OCI-LY3 (cell line): Measurements from ENCODE around the gene FYB2.

Experiments used
- H2AFZ ChIP-seq: fragments of 200-600, 300-600 bp; shearing (Covaris generic); 2 replicates; pipeline ENCODE4 v1.6.0; 2014; ENCODE audit warnings: antibody characterized with exemption, low read depth, low read length
- H3K27ac ChIP-seq: fragments of 200-600, 300-600 bp; sonication (generic); 2 replicates; pipeline ENCODE4 v1.5.1; 2014; ENCODE audit warnings: mild to moderate bottlenecking, low read length, moderate library complexity, mixed read lengths
- H3K27me3 ChIP-seq: fragments of 200-600, 300-600 bp; sonication (generic); 2 replicates; pipeline ENCODE4 v1.6.1; 2014; ENCODE audit warnings: low read depth, low read length, mixed read lengths
- H3K36me3 ChIP-seq: fragments of 200-600, 300-600 bp; sonication (generic); replicated peaks from 2 replicates; pipeline ENCODE3; 2014; ENCODE audit warnings: low read depth, low read length, mixed read lengths
- H3K4me1 ChIP-seq: fragments of 300-600, 200-600 bp; sonication (generic); 2 replicates; pipeline ENCODE4 v1.6.1; 2014; ENCODE audit warnings: low read length, mixed read lengths
- H3K4me2 ChIP-seq: fragments of 200-600, 300-600 bp; sonication (generic); 2 replicates; pipeline ENCODE4 v1.6.1; 2014; ENCODE audit warnings: low read length, mixed read lengths
- H3K4me3 ChIP-seq: fragments of 300-600, 200-600 bp; sonication (generic); 2 replicates; pipeline ENCODE4 v1.5.1; 2014; ENCODE audit warnings: antibody characterized with exemption, mild to moderate bottlenecking, low read length, moderate library complexity
- H3K79me2 ChIP-seq: fragments of 300-600, 200-600 bp; shearing (Covaris generic); 2 replicates; pipeline ENCODE4 v1.6.1; 2014; ENCODE audit warnings: mild to moderate bottlenecking, low read length, mixed read lengths
- H3K9ac ChIP-seq: fragments of 300-600, 200-600 bp; shearing (Covaris generic); 2 replicates; pipeline ENCODE4 v1.6.0; 2014; ENCODE audit warnings: mild to moderate bottlenecking, low read length, moderate library complexity
- H3K9me3 ChIP-seq: fragments of 200-600, 300-600 bp; shearing (Covaris generic); 2 replicates; pipeline ENCODE4 v1.6.1; 2014; ENCODE audit warnings: low read length, mixed read lengths; ENCODE audit not compliant: insufficient read depth
- H4K20me1 ChIP-seq: fragments of 200-600, 300-600 bp; sonication (generic); 2 replicates; pipeline ENCODE4 v1.6.1; 2016; ENCODE audit warnings: low read length, mixed read lengths; ENCODE audit not compliant: insufficient read depth
- EZH2phosphoT487 ChIP-seq: fragments of 200-600 bp; shearing (Covaris generic); IDR thresholded peaks from 2 replicates; pipeline ENCODE4 v1.6.1; 2018; ENCODE audit warnings: antibody characterized with exemption, mixed run types, low read depth
- TF ChIP-seq, protein P1 (sequence below): fragments of 200-600, 300-600 bp; sonication (generic); IDR thresholded peaks from 2 replicates; pipeline ENCODE4 v1.5.1; 2014; ENCODE audit warnings: antibody characterized with exemption, low read length, low read depth

FYB2 gene

DNA sequence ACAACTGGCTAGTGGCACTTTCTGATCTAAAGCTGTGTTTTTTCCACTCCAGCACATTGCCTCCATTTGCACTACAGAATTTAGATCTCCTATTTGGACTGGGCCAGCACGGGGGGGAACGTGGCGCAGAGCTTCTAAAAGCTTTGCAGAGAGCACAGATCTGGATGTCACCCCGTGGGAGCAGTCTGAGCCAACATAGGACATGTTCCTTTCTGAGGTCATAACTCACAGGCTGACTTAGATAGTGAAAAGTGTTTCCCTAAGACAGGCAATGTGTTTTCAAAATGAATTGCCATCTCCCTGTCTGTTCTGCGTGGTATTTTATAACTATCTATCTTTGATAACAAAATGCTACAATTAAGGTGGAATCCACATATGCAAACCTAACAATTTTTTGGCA is 31.7 kb upstream of the FYB2 start:
- Histone ChIP-seq H3K27me3 (no peaks in the 10 kb centered on the region), H2AFZ (no peak overlapping the region), H3K9ac (no peak overlapping the region), H3K9me3 (no peaks in the 10 kb centered on the region), H3K79me2 (no peaks in the 10 kb centered on the region), H3K27ac (no peak overlapping the region), H3K4me3 (no peak overlapping the region), H3K4me2 (no peak overlapping the region), H3K36me3 (no peaks in the 10 kb centered on the region), H4K20me1 (no peaks in the 10 kb centered on the region), H3K4me1 (no peaks in the 10 kb centered on the region)
- TF ChIP-seq EZH2phosphoT487: no peak
- TF ChIP-seq, protein P1, sequence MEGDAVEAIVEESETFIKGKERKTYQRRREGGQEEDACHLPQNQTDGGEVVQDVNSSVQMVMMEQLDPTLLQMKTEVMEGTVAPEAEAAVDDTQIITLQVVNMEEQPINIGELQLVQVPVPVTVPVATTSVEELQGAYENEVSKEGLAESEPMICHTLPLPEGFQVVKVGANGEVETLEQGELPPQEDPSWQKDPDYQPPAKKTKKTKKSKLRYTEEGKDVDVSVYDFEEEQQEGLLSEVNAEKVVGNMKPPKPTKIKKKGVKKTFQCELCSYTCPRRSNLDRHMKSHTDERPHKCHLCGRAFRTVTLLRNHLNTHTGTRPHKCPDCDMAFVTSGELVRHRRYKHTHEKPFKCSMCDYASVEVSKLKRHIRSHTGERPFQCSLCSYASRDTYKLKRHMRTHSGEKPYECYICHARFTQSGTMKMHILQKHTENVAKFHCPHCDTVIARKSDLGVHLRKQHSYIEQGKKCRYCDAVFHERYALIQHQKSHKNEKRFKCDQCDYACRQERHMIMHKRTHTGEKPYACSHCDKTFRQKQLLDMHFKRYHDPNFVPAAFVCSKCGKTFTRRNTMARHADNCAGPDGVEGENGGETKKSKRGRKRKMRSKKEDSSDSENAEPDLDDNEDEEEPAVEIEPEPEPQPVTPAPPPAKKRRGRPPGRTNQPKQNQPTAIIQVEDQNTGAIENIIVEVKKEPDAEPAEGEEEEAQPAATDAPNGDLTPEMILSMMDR: no peak

DNA sequence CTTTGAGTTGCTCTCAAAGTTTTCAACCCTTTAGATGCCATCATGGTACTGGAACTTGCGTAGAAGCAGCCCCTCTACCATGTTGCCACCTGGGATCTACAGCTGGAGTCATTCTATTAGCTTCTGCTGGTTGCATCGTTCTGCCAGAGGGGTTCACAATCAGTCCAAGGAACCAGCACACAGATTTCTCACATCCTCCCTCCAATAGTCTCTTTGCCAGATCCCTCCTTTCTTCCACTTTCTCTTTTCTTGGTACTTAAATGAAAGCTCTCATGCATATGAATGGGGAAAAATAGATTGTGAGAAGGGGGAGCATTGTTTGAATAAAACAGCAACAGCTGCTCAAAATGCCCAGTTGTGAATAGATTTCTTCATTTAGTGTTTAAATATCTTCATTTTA is 31.2 kb upstream of the FYB2 start:
- no peak overlapping the region for H2AFZ ChIP-seq
- no peak overlapping the region for H3K27ac ChIP-seq

DNA sequence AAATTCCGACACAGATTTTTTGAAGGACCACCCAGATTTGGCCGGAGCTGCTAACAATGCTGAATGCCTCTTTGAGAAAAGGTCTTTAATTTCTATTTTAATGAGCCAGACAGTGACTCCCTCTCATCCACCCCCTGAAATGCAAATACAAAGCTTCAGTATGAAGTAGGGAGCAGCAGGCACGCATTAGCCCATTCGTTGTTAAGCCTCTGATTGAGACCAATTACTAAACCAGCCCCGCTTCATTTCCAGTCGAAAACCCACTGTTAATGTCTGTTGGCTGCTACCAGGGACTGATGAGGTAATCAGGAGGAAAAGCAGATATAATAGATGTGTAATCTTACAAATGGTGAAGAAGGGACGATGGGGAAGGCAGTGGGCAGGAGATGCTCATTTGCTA is 30.5 kb upstream of the FYB2 start:
- no peaks in the 10 kb centered on the region for H3K79me2 ChIP-seq
- H3K27ac ChIP-seq: no peak overlapping the region
- H3K9me3 ChIP-seq: no peaks in the 10 kb centered on the region
- H3K36me3 ChIP-seq: no peaks in the 10 kb centered on the region
- H3K27me3 ChIP-seq: no peaks in the 10 kb centered on the region
- no peak overlapping the region for H3K4me2 ChIP-seq
- H3K4me1 ChIP-seq: peaks cover 10% of the 10 kb centered on the region; the same call in 1 of the 2 replicates
- TF ChIP-seq, protein P1: no peak
- TF ChIP-seq EZH2phosphoT487: no peak
- H3K9ac ChIP-seq: no peak overlapping the region
- no peak overlapping the region for H2AFZ ChIP-seq
- no peak overlapping the region for H3K4me3 ChIP-seq
- H4K20me1 ChIP-seq: no peaks in the 10 kb centered on the region

More for the DNA sequence above, 31.2 kb upstream of the FYB2 start:
- no peaks in the 10 kb centered on the region for H3K79me2 ChIP-seq
- no peak overlapping the region for H3K4me3 ChIP-seq
- H3K9me3 ChIP-seq: no peaks in the 10 kb centered on the region
- H4K20me1 ChIP-seq: no peaks in the 10 kb centered on the region
- H3K4me2 ChIP-seq: no peak overlapping the region
- no peak overlapping the region for H3K9ac ChIP-seq
- peaks cover 3% of the 10 kb centered on the region; the same call in 1 of the 2 replicates for H3K4me1 ChIP-seq
- no peak for TF ChIP-seq EZH2phosphoT487
- TF ChIP-seq, protein P1: no peak
- no peaks in the 10 kb centered on the region for H3K36me3 ChIP-seq
- no peaks in the 10 kb centered on the region for H3K27me3 ChIP-seq

DNA sequence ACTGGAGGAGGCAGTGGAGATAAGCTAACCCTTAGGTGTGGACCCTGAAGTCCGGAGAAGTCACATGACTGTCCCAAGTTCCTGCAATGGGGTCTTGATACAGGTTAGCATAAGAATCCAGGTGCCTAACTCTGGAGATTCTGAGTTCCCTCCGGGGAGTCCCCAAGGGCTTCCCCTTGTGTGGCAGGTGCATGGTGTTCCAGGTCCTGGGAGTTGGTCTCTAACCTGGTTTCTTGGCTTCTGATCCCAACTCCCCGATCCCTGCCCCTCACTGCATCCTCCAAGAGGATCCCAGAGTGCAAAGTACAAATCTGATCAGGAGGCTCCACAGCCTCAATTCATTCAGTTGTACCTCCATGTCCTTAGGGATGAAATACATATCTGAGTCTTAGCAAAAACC is 26.1 kb upstream of the FYB2 start:
- H3K36me3 ChIP-seq: no peaks in the 10 kb centered on the region
- H3K9me3 ChIP-seq: no peaks in the 10 kb centered on the region
- TF ChIP-seq, protein P1: no peak
- TF ChIP-seq EZH2phosphoT487: no peak
- peaks cover 11% of the 10 kb centered on the region; the same call in 1 of the 2 replicates for H3K4me1 ChIP-seq
- H3K9ac ChIP-seq: no peak overlapping the region
- H4K20me1 ChIP-seq: no peaks in the 10 kb centered on the region
- H3K79me2 ChIP-seq: no peaks in the 10 kb centered on the region
- H3K4me2 ChIP-seq: peak overlapping the region; percentile 17; the same call in 1 of the 2 replicates
- H2AFZ ChIP-seq: no peak overlapping the region
- H3K27me3 ChIP-seq: no peaks in the 10 kb centered on the region
- no peak overlapping the region for H3K27ac ChIP-seq
- no peak overlapping the region for H3K4me3 ChIP-seq
